AG04449 (cell line): ENCODE data around the gene STAB1.
A peak's percentile ranks its signal among the peaks of the same experiment; 100 is the strongest.

ENCODE experiments used
- CTCF ChIA-PET: fragments of 350-600 bp; formaldehyde crosslinking; extraction: SDS; loops from one replicate; lab custom pipeline; 2021; ENCODE audit warnings: antibody characterized with exemption; lab: Yijun Ruan, JAX
- POLR2A ChIA-PET: fragments of 400-600, 350-600 bp; formaldehyde crosslinking; extraction: SDS; loops from one replicate; lab custom pipeline; 2020; ENCODE audit warnings: antibody characterized with exemption, inconsistent platforms; lab: Yijun Ruan, JAX
- DNase-seq: peaks from one replicate; pipeline ENCODE4 v3.0.0-alpha.2; 2010; ENCODE audit warnings: low read depth, low spot score
- H3K4me3 ChIP-seq: 2 replicates; pipeline ENCODE4 v1.5.1; 2011; ENCODE audit warnings: low read depth, mild to moderate bottlenecking, control low read depth, low read length
- TF ChIP-seq, protein P1 (sequence below): IDR thresholded peaks from one replicate; pipeline ENCODE4 v1.5.1; 2011; ENCODE audit warnings: mild to moderate bottlenecking, moderate library complexity, low read length, control low read depth, inconsistent platforms; ENCODE audit not compliant: insufficient read depth; ENCODE audit errors: missing control alignments

STAB1 gene

DNA sequence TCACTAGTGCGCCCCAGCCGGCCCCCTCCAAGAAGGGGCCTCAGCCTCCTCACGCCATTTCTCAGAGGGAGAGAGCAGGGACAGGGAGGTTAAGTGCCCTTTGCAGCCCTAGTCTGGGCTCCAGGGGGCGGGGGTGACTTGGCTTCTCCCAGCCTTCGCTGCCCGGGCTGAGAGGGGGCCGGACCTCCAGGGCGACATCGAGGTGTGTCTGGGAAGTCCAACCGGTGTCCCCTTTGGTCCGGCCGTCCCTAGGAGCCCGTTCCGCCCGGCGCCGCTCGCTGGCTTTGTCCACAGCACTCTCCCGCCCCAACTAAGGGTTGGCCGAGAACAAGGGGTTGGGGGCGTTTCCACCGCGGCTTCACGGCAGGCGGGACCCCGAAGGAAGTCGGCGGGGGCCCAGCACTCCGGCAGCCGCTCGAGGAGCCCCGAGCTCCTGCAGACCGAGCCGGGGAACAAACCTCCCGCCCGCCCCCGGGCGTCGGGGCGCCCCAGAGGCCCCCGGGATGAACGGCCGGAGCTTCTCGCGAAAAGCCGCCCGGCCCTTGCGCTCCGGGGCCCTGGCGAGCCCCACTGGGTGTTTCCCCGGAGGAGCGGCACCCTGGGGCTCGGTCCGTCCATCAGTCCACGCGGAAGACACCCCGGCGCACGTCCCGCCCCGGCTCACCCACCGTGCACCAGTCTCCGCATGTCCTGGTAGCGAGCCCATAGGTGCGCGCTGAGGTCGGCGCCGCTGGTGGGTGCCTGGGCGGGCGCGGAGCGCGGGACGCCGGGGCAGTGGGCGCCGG, 37.9 kb downstream of the STAB1 start:
- TF ChIP-seq, protein P1, sequence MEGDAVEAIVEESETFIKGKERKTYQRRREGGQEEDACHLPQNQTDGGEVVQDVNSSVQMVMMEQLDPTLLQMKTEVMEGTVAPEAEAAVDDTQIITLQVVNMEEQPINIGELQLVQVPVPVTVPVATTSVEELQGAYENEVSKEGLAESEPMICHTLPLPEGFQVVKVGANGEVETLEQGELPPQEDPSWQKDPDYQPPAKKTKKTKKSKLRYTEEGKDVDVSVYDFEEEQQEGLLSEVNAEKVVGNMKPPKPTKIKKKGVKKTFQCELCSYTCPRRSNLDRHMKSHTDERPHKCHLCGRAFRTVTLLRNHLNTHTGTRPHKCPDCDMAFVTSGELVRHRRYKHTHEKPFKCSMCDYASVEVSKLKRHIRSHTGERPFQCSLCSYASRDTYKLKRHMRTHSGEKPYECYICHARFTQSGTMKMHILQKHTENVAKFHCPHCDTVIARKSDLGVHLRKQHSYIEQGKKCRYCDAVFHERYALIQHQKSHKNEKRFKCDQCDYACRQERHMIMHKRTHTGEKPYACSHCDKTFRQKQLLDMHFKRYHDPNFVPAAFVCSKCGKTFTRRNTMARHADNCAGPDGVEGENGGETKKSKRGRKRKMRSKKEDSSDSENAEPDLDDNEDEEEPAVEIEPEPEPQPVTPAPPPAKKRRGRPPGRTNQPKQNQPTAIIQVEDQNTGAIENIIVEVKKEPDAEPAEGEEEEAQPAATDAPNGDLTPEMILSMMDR, result no peak
- peak overlapping the region; percentile 77 for H3K4me3 ChIP-seq
- POLR2A ChIA-PET, result interaction anchor here (1.0 kb wide), 1 partner anchor 35 kb away, joined by 5 read pairs; no protein-coding TSS in a partner anchor
- CTCF ChIA-PET, result interaction anchor here (1.2 kb wide), 1 partner anchor 63 kb away, joined by 4 read pairs; no protein-coding TSS in a partner anchor
- no peak for DNase-seq

DNA sequence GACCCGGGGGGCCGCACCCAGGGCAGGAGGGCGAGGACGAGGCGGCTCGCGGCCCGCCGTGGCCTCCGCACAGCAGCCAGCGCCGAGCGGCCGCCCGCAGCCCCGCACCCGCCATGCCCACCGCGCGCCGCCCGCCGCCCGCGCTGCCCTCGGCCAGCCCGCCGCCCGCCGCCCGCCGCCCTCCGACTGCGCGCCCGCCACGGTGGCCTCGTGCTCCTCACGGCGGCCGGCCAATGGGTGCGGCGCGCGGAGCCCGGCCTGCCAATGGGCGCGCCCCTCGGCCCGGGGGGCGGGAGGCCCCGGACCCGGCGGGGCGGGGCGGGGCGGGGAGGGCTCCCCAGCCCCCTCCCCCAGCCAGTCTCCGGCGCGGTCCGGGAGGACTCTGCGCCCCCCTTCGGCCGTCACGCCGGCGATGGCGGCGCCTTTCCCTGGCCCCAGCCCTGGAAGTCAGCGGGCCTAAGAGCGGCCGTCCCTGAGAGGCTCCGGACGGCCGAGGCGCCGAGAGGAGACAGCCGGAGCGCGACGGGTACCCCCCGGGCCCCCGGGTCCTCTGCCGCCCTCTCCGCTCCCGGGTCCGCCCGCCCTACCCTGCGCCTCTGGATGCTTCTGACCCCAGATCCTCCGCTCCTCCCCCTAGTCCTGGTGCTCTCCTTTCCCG, 38.6 kb downstream of the STAB1 start, which contains the start of gene NT5DC2:
Gene NT5DC2 (minus strand): TSS at position 235 of the 658 bp plus-strand sequence. CDS start 120 bp downstream, at position 115.
- ChIA-PET CTCF (no interaction called here), POLR2A (interaction anchor here (1.0 kb wide), 1 partner anchor 36 kb away, joined by 5 read pairs; no protein-coding TSS in a partner anchor)
- TF ChIP-seq, protein P1, result peak; percentile 35
- no peak for DNase-seq
- peak within 1 kb of the TSS; percentile 77 for H3K4me3 ChIP-seq

DNA sequence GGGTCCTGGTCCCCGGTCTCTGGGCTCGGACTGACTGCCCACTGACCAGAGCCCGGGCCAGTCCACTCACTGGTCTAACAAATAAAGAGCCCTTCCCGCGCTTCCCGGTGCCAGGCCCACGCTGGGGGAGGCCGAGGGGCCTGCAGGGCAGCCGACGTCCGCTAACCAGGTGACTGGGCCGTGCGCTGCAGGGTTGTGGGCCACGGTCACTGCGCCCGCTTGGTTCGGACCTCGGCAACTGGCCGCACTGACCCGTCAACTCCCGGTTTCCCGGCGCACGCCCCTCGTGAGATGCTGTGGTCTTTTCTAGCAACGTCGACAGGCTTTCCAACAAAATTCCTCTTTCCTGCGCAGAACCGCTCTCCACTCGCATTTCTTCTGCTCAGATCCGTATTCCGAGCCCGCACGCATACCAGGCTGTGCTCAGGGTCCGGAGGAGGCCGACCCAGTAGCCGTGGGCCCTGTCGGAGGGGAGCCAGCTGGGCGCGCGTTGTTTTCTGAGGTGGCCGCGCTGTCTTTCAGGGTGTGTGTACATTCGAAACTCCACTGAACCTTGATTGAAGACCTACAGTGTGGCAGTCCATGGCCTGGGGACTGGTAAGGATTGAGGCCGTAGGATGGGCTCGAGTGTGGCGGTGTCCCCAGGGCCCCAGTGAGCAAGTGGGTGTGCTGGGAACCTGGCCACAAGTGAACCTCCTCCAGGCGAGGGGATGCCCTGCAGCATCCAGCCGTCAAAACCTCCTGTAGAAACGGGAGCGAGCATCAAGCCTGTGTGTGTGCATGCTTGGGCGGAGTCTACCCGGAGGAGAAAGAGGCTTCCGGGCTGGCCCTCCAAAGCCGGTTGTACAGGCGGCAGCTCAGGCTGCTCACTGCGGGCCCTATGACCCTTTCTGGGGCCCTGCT, 39.4 kb downstream of the STAB1 start:
- TF ChIP-seq, protein P1, result no peak
- DNase-seq, result no peak
- ChIA-PET CTCF (no interaction called here), POLR2A (interaction anchor here (0.7 kb wide), 1 partner anchor 421 kb away, joined by 4 read pairs; no protein-coding TSS in a partner anchor)
- H3K4me3 ChIP-seq, result peak overlapping the region; percentile 66

DNA sequence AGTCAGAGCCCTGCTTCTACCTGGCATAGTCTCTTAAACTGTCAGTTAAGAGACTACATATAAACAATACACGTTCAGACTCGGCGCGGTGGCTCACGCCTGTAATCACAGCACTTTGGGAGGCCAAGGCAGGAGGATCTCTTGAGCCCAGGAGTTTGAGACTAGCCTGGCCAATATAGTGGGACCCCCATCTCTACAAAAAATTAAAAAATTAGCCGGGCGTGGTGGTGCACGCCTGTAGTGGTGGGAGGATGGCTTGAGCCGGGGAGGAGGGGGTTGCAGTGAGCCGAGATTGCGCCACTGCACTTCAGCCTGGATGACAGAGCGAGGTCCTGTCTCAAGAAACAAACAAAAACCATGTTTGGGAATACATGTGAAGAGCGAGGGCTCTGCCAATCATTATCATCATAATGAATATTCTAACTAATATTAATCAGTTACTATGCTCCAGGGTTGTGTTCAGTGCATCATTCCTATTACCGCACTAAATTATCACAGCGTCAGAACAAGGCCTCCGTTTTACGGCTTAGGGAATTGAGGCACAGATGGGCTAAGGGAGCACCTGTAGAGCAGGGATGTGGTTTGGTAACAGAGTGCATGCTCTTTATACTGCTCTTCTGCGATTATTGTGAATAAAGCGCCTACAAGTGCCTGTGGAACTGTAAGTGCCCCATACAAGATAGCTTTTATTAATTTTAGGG, 40.4 kb downstream of the STAB1 start:
- H3K4me3 ChIP-seq, result no peak overlapping the region; the same call in 1 of the 2 replicates
- DNase-seq, result no peak
- POLR2A ChIA-PET, result interaction anchor here (0.6 to 1.1 kb wide), 10 partner anchors 9 to 420 kb away, joined by 3 to 9 read pairs (median 4); no protein-coding TSS in a partner anchor
- TF ChIP-seq, protein P1, result no peak
- CTCF ChIA-PET, result interaction anchor here (1.0 to 1.3 kb wide), 2 partner anchors 12 to 108 kb away, joined by 4 read pairs; no protein-coding TSS in a partner anchor

DNA sequence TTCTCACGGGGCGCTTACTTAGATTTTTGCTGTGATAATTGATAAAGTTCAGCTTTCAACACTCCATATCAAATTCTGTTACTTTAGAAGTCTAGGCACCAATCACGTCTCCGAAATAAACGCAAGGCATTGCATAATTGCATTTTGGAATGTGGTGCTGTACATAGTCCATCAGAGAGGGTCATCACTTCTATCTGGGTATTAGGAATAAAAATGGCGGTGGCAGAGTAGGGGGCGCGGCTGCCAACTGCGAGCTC, 40.9 kb downstream of the STAB1 start:
- H3K4me3 ChIP-seq, result no peak overlapping the region; the same call in 1 of the 2 replicates
- TF ChIP-seq, protein P1, result no peak
- DNase-seq, result no peak
- CTCF ChIA-PET, result interaction anchor here (1.0 to 1.3 kb wide), 2 partner anchors 11 to 108 kb away, joined by 4 read pairs; no protein-coding TSS in a partner anchor
- POLR2A ChIA-PET, result interaction anchor here (0.6 to 1.1 kb wide), 9 partner anchors 9 to 157 kb away, joined by 3 to 9 read pairs (median 4); no protein-coding TSS in a partner anchor
